HG02623 (cell line): ENCODE data around the gene ZFPM1.
"Not testable (repeated sequence)": the region's sequence is repeated elsewhere in the genome, so short reads cannot be mapped to it uniquely, and the experiment has no call there.

Experiments
- ATAC-seq: cut with Tn5 transposase; IDR thresholded peaks from one replicate; pipeline ENCODE4 v1.9.1; 2021; ENCODE audit warnings: moderate library complexity; ENCODE audit not compliant: unreplicated experiment

ZFPM1 gene

GRCh38 chr16:88478889-88479792 lies 26.1 kb downstream of the ZFPM1 start:
- no peak for ATAC-seq

DNA sequence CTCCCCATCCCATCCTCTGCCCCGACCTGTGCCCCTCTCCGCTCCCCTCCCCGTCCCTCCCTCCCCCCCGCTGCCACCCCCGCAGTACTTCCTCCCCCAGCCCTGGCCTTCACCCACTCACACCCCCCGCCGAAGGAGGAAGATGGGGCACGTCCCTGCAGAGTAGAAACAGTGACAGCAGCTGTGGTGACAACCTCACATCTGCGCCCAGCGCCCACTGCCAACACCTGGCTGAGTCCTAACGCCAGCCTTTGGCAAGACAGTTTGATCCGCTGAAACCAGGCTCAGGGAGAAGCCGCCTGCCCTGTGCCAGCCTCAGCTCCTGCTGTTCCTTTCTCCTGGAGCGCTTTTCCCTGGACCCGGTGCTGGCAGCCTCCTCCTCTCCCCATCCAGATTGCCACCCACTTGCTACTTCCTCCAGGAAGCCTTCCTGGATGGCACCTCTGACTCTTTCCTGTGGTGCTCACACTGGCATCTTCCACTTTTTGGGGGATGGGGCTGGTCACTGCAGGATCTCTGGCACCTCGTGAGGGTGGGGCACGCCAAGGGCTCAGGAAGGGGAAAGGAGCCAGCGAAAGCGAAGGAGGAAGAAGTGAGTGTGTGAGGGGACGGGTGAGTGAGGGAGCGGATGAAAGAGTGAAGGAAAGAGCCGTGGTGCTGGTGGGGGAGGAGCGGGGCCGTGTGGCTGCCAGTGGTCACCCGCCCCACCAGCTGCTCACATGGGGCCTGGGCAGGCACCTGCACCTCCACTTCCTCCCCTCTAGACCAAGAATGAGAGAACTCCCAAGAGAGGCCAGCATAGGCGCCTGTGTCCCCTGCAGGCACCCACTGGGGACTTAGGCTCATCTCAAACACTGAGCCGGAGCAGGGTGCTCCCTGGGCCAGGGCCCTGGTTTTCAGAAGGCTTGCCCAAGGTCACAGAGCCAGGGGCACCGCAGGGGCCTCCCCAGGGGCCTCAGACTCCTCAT lies 27.0 kb downstream of the ZFPM1 start:
- ATAC-seq: no peak

DNA sequence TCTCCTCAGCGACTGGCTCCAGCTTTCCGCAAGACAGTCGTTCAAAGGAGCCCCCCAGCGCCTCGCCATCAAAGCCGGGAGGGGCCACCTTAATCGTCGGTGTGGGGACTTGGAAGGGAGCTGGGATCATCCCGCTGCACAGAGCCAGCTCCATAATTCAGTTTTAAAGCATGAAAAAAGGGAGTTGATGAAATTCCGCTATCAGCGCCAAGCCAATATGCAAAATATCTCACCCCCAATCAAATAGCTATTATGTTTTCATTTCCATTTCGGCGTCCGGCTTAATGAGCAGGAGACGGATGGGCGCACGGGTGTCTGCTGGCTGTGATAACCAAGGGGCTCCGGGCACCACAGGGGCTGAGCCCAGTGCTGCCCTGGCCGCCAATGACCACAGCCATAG lies 27.7 kb downstream of the ZFPM1 start:
- no peak for ATAC-seq

- ATAC-seq: no peak
Measured at GRCh38 chr16:88481851-88482250, 28.8 kb downstream of the ZFPM1 start.

DNA sequence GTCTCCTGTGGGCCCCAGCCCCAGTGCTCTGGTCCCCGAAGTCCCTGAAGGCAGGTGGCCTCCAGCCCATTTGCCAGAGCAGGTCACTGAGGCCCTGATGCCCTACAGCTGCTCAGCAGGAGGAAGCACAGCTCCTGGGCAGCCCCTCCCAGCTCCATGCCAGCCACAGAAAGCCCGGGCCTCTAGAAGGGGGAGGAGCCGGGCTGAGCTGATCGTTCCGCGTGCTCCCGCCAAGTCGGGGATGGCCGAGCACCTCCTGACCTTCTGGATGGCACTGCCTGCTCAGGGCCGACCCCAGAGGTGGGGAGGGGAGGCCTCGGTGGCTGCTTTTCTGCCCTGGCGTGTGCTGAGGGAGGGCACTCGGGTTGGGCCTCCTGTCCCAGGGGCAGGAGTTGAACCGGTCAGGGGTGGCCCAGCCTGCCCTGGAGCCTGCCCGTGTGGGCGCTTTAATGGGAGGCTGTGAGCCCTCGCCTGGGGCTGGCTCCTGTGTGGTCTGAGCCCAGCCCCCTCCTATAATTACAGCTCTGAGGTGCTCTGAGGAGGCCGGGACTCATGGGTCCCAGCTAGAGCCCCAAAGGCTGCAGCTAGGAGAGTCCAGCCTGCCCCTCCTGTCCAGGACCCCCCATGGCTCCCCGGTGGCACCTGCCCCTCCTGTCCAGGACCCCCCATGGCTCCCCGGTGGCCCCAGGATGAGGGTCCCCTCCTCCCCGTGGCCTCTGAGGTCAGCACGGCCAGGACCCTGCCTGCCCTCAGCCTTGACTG lies 29.7 kb downstream of the ZFPM1 start:
- no peak for ATAC-seq

- no peak for ATAC-seq
Measured at GRCh38 chr16:88483392-88483641, 30.2 kb downstream of the ZFPM1 start.

- no peak for ATAC-seq
Measured at GRCh38 chr16:88484505-88485365, 31.7 kb downstream of the ZFPM1 start.

GRCh38 chr16:88485366-88485741 lies 32.3 kb downstream of the ZFPM1 start:
- ATAC-seq: not testable (repeated sequence)

DNA sequence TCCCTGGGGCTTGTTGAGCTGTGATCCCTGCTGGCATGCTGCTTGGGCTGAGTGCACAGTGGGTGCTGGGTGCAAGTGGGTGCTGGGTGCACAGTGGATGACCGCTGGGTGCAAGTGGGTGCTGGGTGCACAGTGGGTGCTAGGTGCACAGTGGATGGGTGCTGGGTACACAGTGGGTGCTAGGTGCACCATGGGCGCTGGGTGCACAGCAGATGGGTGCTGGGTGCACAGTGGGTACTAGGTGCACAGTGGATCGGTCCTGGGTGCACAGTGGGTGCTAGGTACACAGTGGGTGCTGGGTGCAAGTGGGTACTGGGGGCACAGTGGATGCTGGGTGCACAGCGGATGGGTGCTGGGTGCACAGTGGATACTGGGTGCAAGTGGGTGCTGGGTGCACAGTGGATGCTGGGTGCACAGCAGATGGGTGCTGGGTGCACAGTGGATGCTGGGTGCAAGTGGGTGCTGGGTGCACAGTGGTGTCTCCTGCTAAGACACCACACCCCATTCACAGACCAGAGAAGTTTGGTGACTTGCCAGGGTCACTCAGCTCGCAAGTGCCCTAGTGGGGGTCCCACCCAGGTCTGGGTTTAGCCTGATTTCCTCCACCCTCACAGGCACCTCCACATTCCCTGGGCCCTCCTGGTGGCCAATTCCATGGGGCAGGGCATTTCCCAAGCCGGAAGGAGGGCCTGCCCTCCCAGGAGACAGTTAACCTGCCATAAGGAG lies 33.5 kb downstream of the ZFPM1 start:
- ATAC-seq: no peak

GRCh38 chr16:88487124-88487432 lies 34.0 kb downstream of the ZFPM1 start:
- ATAC-seq: no peak

- ATAC-seq: no peak
Measured at GRCh38 chr16:88487920-88488851, 35.1 kb downstream of the ZFPM1 start.

DNA sequence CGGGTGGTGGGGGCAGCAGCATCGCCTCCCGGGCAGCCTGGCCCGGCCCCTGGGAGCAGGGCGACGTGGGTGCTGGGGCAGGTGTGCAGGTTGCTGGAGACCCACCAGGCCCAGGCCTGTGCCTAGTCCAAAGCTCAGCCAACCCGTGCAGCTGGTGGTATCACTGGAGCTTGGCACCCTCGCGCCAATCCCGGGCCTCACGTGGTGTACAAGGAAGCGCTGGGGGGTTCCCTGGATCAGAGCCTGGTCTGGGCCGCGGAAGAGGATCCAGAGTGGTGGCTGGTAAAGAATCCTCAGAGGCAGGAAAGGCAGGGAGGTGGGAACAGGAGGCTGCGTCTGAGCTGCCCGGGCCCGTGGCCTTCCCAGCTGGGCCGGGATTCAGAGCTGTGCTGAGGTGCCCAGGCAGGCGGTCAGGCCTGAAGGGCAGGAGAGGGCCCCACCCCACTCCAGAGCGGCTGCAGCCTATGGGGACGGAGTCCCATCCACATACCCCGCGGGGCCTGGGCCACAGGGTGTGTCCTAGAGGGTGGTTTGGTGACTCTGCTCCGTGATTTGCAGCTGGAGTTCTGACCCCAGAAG lies 36.2 kb downstream of the ZFPM1 start:
- ATAC-seq: no peak

DNA sequence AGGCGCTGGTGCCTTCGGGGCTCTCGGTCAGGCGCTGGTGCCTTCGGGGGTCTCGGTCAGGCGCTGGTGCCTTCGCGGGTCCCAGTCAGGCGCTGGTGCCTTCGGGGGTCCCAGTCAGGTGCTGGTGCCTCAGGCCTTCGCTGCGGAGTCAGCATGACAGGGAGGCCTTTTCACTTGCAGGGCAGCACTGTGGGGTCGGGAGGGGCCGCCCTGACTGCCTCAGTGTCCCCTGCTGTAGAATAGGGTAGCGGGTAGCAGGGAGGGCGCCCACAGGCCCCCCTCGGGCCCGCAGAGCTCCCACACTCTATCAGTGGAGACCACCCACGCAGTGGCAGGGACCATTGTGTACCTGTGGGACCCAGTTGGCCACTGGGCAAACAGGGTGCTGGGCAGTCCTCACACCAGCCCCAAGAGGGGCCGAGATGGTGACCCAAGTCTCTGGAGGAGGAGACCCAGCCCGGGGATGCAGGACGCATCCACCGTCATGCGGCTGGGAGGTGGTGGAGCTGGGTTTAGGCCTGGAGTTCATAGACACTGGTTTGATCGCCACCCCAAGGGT lies 38.0 kb downstream of the ZFPM1 start:
- ATAC-seq: no peak

GRCh38 chr16:88491560-88492310 lies 38.7 kb downstream of the ZFPM1 start:
- no peak for ATAC-seq

DNA sequence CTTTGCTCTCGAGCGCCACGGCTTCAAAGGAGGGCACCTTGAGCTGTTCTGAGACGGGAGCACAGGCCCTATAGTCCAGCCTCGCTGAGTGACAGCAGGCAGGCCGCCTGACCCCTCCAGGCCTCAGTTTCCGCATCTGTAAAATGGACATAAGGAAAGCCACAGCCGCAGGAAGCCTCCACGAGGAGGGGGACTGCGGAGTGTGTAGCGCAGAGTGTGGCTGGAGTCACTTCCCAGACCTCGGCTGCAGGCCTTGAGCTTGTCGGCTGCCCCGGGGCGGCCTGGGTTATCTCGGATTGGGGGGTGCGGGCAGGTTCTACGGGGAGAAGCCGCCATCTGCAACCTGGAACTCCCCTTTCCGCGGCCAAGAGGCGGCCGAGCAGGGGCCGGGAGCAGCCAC lies 40.8 kb downstream of the ZFPM1 start:
- ATAC-seq: no peak

DNA sequence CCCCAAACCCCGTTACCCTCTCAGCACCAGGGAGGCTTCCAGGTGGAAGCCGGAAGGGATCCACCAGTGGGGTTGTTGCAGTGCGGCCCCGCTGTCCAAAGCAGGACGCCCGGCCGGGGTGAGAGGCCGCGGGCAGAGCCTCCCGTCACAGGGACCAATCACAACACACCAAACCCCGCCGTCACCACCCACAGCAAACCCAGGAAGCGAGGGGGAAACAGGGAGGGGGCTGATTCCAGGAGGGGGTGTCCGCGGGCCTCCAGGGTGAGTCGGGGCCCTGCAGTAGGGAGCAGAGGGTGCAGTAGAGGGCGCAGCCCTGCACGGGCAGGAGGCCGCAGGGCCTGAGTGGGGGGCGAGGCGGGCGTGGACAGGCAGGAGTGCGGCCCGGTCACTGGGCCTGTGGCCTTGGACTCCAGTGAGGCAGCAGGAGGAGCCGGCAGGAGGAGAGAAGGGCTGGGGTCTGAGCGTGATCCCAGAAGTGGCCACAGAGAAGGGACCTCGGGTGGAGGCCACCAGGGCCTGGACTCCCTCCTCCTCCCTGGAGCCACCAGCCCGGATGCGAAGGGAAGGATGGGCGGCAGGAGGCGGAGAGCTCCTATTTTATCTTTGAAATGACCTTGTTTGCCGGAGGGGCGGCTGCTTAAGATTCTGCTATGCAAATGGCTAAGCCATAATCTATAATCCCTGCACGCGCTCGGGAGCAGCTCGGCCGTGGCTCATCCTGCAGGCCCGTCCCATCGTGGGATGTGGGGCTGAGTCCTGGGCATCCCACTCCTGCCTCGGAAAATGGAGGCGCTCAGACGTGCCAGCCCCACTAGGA lies 41.5 kb downstream of the ZFPM1 start:
- ATAC-seq: no peak
